ENCODE measurements around the gene KMO. TPM values are rescaled to one million over a fixed set of nuclear protein-coding genes. Genes with fewer than 3 reads are reported as not detected.

KMO gene
- total and polyA plus RNA-seq, 2 experiments from 2014 or later = 0.05 TPM; not detected in 1

DNA sequence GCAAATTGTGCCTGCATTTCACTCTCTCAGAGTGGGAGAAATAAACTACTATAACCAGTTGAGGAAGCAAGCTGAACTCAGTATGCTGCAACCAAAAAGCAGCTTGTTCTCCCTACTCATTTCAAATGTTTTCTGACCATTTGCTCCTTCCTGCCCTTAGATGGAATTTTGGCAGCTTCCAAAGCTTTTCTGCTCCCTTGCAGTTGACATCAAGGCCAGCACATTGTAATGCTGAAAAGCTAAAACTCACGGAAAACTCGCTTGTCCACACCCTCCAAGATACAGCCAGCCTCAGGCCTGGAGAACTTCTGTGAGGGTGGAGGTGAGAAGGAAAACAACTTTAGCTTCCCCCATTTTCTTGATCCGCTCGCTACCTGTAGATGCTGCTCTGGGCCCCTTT, 113.0 kb downstream of the KMO start:
- Histone ChIP-seq H3K27me3 (ENCODE audit: insufficient read depth) (no peaks in the 10 kb centered on the region), H2AFZ (0 out of 2 replicates have a peak overlapping the region, but pooled peaks have one; percentile 23), H3K9me2 (ENCODE audit: insufficient read depth) (no peaks in the 10 kb centered on the region; the same call in 1 of the 2 replicates), H3K4me1 (ENCODE audit: insufficient read depth) (no peaks in the 10 kb centered on the region), H3K27ac (ENCODE audit: low read depth) (no peak overlapping the region), H3K79me2 (replicated peaks; ENCODE audit: insufficient read depth) (no peaks in the 10 kb centered on the region), H4K20me1 (replicated peaks; ENCODE audit: insufficient read depth) (no peaks in the 10 kb centered on the region), H3K4me3 (no peak overlapping the region), H3K4me2 (no peak overlapping the region), H3F3A (replicated peaks; ENCODE audit: low read depth) (no peaks in the 10 kb centered on the region), H3K36me3 (ENCODE audit: insufficient read depth) (0 out of 2 replicates have a peak, but pooled peaks cover 4% of the 10 kb centered on the region)
- peaks cover 7% of the 10 kb centered on the region for H3K27me3 Mint-ChIP-seq (ENCODE audit: insufficient read depth, low read depth, poor library complexity)
- DNase-seq (ENCODE audit: low spot score) (no peak), ATAC-seq (peak; percentile 14; the same call in 1 of the 3 replicates)
- TF ChIP-seq EZH2 (IDR thresholded peaks at IDR 0.05; ENCODE audit: low read depth, unreplicated experiment) (no peak), STAT1 (IDR thresholded peaks at IDR 0.05; ENCODE audit: unreplicated experiment) (no peak), ZNF331 (CRISPR knock-in tag; IDR thresholded peaks at IDR 0.05; ENCODE audit: low read depth) (no peak), ZNF114 (CRISPR knock-in tag; IDR thresholded peaks at IDR 0.05) (no peak), POLR2AphosphoS5 (IDR thresholded peaks at IDR 0.05; ENCODE audit: low read depth) (no peak), CREB1 (CRISPR knock-in tag; IDR thresholded peaks at IDR 0.05; ENCODE audit: low read depth) (no peak), JUNB (IDR thresholded peaks at IDR 0.05; ENCODE audit: unreplicated experiment) (no peak), NANOG (IDR thresholded peaks at IDR 0.05; ENCODE audit: borderline replicate concordance) (no peak), EZH2phosphoT487 (IDR thresholded peaks at IDR 0.05; ENCODE audit: unreplicated experiment) (no peak)
- TF ChIP-seq, protein P1, sequence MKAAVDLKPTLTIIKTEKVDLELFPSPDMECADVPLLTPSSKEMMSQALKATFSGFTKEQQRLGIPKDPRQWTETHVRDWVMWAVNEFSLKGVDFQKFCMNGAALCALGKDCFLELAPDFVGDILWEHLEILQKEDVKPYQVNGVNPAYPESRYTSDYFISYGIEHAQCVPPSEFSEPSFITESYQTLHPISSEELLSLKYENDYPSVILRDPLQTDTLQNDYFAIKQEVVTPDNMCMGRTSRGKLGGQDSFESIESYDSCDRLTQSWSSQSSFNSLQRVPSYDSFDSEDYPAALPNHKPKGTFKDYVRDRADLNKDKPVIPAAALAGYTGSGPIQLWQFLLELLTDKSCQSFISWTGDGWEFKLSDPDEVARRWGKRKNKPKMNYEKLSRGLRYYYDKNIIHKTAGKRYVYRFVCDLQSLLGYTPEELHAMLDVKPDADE (IDR thresholded peaks at IDR 0.05) = no peak
- TF ChIP-seq, protein P2, sequence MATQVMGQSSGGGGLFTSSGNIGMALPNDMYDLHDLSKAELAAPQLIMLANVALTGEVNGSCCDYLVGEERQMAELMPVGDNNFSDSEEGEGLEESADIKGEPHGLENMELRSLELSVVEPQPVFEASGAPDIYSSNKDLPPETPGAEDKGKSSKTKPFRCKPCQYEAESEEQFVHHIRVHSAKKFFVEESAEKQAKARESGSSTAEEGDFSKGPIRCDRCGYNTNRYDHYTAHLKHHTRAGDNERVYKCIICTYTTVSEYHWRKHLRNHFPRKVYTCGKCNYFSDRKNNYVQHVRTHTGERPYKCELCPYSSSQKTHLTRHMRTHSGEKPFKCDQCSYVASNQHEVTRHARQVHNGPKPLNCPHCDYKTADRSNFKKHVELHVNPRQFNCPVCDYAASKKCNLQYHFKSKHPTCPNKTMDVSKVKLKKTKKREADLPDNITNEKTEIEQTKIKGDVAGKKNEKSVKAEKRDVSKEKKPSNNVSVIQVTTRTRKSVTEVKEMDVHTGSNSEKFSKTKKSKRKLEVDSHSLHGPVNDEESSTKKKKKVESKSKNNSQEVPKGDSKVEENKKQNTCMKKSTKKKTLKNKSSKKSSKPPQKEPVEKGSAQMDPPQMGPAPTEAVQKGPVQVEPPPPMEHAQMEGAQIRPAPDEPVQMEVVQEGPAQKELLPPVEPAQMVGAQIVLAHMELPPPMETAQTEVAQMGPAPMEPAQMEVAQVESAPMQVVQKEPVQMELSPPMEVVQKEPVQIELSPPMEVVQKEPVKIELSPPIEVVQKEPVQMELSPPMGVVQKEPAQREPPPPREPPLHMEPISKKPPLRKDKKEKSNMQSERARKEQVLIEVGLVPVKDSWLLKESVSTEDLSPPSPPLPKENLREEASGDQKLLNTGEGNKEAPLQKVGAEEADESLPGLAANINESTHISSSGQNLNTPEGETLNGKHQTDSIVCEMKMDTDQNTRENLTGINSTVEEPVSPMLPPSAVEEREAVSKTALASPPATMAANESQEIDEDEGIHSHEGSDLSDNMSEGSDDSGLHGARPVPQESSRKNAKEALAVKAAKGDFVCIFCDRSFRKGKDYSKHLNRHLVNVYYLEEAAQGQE (IDR thresholded peaks at IDR 0.05; ENCODE audit: unreplicated experiment) = no peak
- TF ChIP-seq, protein P3, sequence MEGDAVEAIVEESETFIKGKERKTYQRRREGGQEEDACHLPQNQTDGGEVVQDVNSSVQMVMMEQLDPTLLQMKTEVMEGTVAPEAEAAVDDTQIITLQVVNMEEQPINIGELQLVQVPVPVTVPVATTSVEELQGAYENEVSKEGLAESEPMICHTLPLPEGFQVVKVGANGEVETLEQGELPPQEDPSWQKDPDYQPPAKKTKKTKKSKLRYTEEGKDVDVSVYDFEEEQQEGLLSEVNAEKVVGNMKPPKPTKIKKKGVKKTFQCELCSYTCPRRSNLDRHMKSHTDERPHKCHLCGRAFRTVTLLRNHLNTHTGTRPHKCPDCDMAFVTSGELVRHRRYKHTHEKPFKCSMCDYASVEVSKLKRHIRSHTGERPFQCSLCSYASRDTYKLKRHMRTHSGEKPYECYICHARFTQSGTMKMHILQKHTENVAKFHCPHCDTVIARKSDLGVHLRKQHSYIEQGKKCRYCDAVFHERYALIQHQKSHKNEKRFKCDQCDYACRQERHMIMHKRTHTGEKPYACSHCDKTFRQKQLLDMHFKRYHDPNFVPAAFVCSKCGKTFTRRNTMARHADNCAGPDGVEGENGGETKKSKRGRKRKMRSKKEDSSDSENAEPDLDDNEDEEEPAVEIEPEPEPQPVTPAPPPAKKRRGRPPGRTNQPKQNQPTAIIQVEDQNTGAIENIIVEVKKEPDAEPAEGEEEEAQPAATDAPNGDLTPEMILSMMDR (conservative IDR thresholded peaks at IDR 0.05; ENCODE audit: low read depth in 2 of 2) = no peak
- TF ChIP-seq, protein P4, sequence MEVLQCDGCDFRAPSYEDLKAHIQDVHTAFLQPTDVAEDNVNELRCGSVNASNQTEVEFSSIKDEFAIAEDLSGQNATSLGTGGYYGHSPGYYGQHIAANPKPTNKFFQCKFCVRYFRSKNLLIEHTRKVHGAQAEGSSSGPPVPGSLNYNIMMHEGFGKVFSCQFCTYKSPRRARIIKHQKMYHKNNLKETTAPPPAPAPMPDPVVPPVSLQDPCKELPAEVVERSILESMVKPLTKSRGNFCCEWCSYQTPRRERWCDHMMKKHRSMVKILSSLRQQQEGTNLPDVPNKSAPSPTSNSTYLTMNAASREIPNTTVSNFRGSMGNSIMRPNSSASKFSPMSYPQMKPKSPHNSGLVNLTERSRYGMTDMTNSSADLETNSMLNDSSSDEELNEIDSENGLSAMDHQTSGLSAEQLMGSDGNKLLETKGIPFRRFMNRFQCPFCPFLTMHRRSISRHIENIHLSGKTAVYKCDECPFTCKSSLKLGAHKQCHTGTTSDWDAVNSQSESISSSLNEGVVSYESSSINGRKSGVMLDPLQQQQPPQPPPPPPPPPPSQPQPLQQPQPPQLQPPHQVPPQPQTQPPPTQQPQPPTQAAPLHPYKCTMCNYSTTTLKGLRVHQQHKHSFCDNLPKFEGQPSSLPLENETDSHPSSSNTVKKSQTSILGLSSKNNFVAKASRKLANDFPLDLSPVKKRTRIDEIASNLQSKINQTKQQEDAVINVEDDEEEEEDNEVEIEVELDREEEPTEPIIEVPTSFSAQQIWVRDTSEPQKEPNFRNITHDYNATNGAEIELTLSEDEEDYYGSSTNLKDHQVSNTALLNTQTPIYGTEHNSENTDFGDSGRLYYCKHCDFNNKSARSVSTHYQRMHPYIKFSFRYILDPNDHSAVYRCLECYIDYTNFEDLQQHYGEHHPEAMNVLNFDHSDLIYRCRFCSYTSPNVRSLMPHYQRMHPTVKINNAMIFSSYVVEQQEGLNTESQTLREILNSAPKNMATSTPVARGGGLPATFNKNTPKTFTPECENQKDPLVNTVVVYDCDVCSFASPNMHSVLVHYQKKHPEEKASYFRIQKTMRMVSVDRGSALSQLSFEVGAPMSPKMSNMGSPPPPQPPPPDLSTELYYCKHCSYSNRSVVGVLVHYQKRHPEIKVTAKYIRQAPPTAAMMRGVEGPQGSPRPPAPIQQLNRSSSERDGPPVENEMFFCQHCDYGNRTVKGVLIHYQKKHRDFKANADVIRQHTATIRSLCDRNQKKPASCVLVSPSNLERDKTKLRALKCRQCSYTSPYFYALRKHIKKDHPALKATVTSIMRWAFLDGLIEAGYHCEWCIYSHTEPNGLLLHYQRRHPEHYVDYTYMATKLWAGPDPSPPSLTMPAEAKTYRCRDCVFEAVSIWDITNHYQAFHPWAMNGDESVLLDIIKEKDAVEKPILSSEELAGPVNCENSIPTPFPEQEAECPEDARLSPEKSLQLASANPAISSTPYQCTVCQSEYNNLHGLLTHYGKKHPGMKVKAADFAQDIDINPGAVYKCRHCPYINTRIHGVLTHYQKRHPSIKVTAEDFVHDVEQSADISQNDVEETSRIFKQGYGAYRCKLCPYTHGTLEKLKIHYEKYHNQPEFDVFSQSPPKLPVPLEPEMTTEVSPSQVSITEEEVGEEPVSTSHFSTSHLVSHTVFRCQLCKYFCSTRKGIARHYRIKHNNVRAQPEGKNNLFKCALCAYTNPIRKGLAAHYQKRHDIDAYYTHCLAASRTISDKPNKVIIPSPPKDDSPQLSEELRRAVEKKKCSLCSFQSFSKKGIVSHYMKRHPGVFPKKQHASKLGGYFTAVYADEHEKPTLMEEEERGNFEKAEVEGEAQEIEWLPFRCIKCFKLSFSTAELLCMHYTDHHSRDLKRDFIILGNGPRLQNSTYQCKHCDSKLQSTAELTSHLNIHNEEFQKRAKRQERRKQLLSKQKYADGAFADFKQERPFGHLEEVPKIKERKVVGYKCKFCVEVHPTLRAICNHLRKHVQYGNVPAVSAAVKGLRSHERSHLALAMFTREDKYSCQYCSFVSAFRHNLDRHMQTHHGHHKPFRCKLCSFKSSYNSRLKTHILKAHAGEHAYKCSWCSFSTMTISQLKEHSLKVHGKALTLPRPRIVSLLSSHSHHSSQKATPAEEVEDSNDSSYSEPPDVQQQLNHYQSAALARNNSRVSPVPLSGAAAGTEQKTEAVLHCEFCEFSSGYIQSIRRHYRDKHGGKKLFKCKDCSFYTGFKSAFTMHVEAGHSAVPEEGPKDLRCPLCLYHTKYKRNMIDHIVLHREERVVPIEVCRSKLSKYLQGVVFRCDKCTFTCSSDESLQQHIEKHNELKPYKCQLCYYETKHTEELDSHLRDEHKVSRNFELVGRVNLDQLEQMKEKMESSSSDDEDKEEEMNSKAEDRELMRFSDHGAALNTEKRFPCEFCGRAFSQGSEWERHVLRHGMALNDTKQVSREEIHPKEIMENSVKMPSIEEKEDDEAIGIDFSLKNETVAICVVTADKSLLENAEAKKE (CRISPR knock-in tag; IDR thresholded peaks at IDR 0.05) = no peak
- H3K4me3 Mint-ChIP-seq = no peak overlapping the region
- peaks cover 23% of the 10 kb centered on the region for H3K9me3 Mint-ChIP-seq
- peaks cover 17% of the 10 kb centered on the region for H3K36me3 Mint-ChIP-seq (ENCODE audit: low read depth)
- H3K4me1 Mint-ChIP-seq = peaks cover 15% of the 10 kb centered on the region
- no peak overlapping the region for H3K27ac Mint-ChIP-seq

Data from GM23338 (cell line).